GM12878 (cell line): ENCODE results near the gene FAM200A. TPM values are rescaled to one million over a fixed set of nuclear protein-coding genes. Genes with fewer than 3 reads are reported as not detected.

ENCODE experiments used
- ATAC-seq: fragments of 200-7000 bp; cut with Tn5 transposase; 3 replicates; pipeline ENCODE4 v1.9.1; 2020; ENCODE audit warnings: mild to moderate bottlenecking, moderate library complexity
- BruUV-seq: library from RNA; stranded (reverse); fragments of 400-500 nt; replicated peaks from 2 replicates; lab custom pipeline; 2021; lab: Mats Ljungman, UMichigan
- CTCF ChIA-PET: fragments of 300-600 bp; sonication (Branson Sonifier 250); formaldehyde crosslinking; extraction: SDS; loops from one replicate; lab custom pipeline; 2021; ENCODE audit warnings: inconsistent platforms; lab: Yijun Ruan, JAX
- POLR2A ChIA-PET: fragments of 350-600 bp; formaldehyde crosslinking; extraction: SDS; loops from one replicate; lab custom pipeline; 2021; ENCODE audit warnings: inconsistent platforms; lab: Charles Lee
- RAD21 ChIA-PET: fragments of 300-600 bp; sonication (Branson Sonifier 250); formaldehyde crosslinking; loops from one replicate; lab custom pipeline; 2023; ENCODE audit warnings: antibody characterized with exemption; ENCODE audit not compliant: unreplicated experiment; lab: Charles Lee
- SMC1A ChIA-PET: fragments of 300-600 bp; sonication (Branson Sonifier 250); formaldehyde crosslinking; loops from one replicate; lab custom pipeline; 2023; ENCODE audit not compliant: unreplicated experiment, uncharacterized antibody; lab: Charles Lee
- DNase-seq: peaks from one replicate; pipeline ENCODE4 v3.0.0-alpha.2; 2011; ENCODE audit warnings: low read depth, low spot score
- FAIRE-seq: peaks from 3 replicates; lab custom pipeline; 2011; peaks lifted over from hg19 to GRCh38; lab: Jason Lieb, UNC
- H2AFZ ChIP-seq: 2 replicates; pipeline ENCODE4 v1.6.0; 2011; ENCODE audit warnings: low read depth, low read length, control low read depth; ENCODE audit not compliant: control insufficient read depth
- H3K27ac ChIP-seq: 2 replicates; pipeline ENCODE4 v1.5.1; 2011; ENCODE audit warnings: control low read depth; ENCODE audit not compliant: control insufficient read depth, insufficient read depth
- H3K27me3 ChIP-seq, 2 experiments: replicated peaks in 1 of 2; 2 replicates each; pipeline versions ENCODE4 v1.6.0 to v1.6.1; 2011; ENCODE audit warnings: low read length in 1 of 2; ENCODE audit not compliant: control insufficient read depth in 2 of 2, insufficient read depth in 2 of 2
- H3K36me3 ChIP-seq, 2 experiments: 2 replicates each; pipeline ENCODE4 v1.5.1; 2011; ENCODE audit warnings: low read length in 1 of 2; ENCODE audit not compliant: control insufficient read depth in 2 of 2, insufficient read depth in 2 of 2
- H3K4me1 ChIP-seq: 2 replicates; pipeline ENCODE4 v1.6.1; 2011; ENCODE audit warnings: mild to moderate bottlenecking, low read length, moderate library complexity, mixed read lengths; ENCODE audit not compliant: control insufficient read depth, insufficient read depth
- H3K4me2 ChIP-seq: 2 replicates; pipeline ENCODE4 v1.6.0; 2011; ENCODE audit warnings: control low read depth; ENCODE audit not compliant: control insufficient read depth, insufficient read depth
- H3K4me3 ChIP-seq: fragments of 200-600 bp; sonication (generic); 2 replicates; pipeline ENCODE4 v1.5.1; 2016
- H3K79me2 ChIP-seq: 2 replicates; pipeline ENCODE4 v1.6.0; 2011; ENCODE audit warnings: low read length; ENCODE audit not compliant: control insufficient read depth, insufficient read depth
- H3K9ac ChIP-seq: 2 replicates; pipeline ENCODE4 v1.8.0; 2011; ENCODE audit warnings: low read length, control low read depth, mixed read lengths; ENCODE audit not compliant: control insufficient read depth, insufficient read depth
- H3K9me3 ChIP-seq: replicated peaks from 3 replicates; pipeline ENCODE4 v1.5.1; 2011; ENCODE audit warnings: mild to moderate bottlenecking, low read length; ENCODE audit not compliant: control insufficient read depth, insufficient read depth
- H4K20me1 ChIP-seq: 2 replicates; pipeline ENCODE4 v1.6.0; 2011; ENCODE audit not compliant: control insufficient read depth, insufficient read depth
- BCLAF1 ChIP-seq: fragments of 450-650 bp; IDR thresholded peaks from 2 replicates; pipeline ENCODE4 v1.6.1; 2017; ENCODE audit warnings: antibody characterized with exemption, mild to moderate bottlenecking, moderate library complexity
- CBFB ChIP-seq: IDR thresholded peaks from 2 replicates; pipeline ENCODE4 v1.6.1; 2016; ENCODE audit warnings: antibody characterized with exemption, low read depth
- CBX5 ChIP-seq: sonication (generic); IDR thresholded peaks from 2 replicates; pipeline ENCODE4 v1.6.1; 2016; ENCODE audit warnings: low read depth, moderate library complexity, mild to moderate bottlenecking, inconsistent platforms
- ELK1 ChIP-seq: IDR thresholded peaks from 2 replicates; pipeline ENCODE4 v1.6.1; 2012; ENCODE audit warnings: low read depth, low read length, improper control_type of control experiment
- EP300 ChIP-seq, 2 experiments: fragments of 150-350 bp in 1 of 2; IDR thresholded peaks; 2 replicates each; pipeline ENCODE4 v1.6.1; 2011 to 2012; ENCODE audit warnings: low read depth in 2 of 2, low read length in 2 of 2, borderline replicate concordance in 1 of 2, improper control_type of control experiment in 1 of 2, inconsistent platforms in 1 of 2; ENCODE audit not compliant: control insufficient read depth in 1 of 2
- GATAD2B ChIP-seq: fragments of 450-650 bp; conservative IDR thresholded peaks from 2 replicates; pipeline ENCODE4 v1.6.1; 2017; ENCODE audit warnings: low read depth, mild to moderate bottlenecking, moderate library complexity
- HCFC1 ChIP-seq: fragments of 150-350 bp; IDR thresholded peaks from 2 replicates; pipeline ENCODE4 v1.6.1; 2014; ENCODE audit warnings: low read length
- JUND ChIP-seq: IDR thresholded peaks from 2 replicates; pipeline ENCODE4 v1.6.1; 2012; ENCODE audit warnings: low read depth, mild to moderate bottlenecking, low read length, improper control_type of control experiment, moderate library complexity
- LARP7 ChIP-seq: fragments of 450-650 bp; IDR thresholded peaks from 2 replicates; pipeline ENCODE4 v1.6.1; 2017; ENCODE audit warnings: mild to moderate bottlenecking
- NFYB ChIP-seq: IDR thresholded peaks from 2 replicates; pipeline ENCODE4 v1.6.1; 2011; ENCODE audit warnings: low read depth, mild to moderate bottlenecking, low read length, improper control_type of control experiment, moderate library complexity; ENCODE audit not compliant: insufficient read depth
- NRF1 ChIP-seq: conservative IDR thresholded peaks from 2 replicates; pipeline ENCODE4 v1.6.1; 2011; ENCODE audit warnings: mild to moderate bottlenecking, low read depth, low read length, improper control_type of control experiment
- PAX8 ChIP-seq: fragments of 450-650 bp; IDR thresholded peaks from 2 replicates; pipeline ENCODE4 v1.6.1; 2017; ENCODE audit warnings: mild to moderate bottlenecking, moderate library complexity
- POLR2AphosphoS2 ChIP-seq: IDR thresholded peaks from 2 replicates; pipeline ENCODE4 v1.6.1; 2011; ENCODE audit warnings: low read depth, mild to moderate bottlenecking, low read length, improper control_type of control experiment, moderate library complexity
- RUNX3 ChIP-seq: IDR thresholded peaks from 2 replicates; pipeline ENCODE4 v1.6.1; 2012; ENCODE audit warnings: low read length, inconsistent platforms
- SIN3A ChIP-seq: IDR thresholded peaks from 2 replicates; pipeline ENCODE4 v1.6.1; 2012; ENCODE audit warnings: low read depth, low read length, improper control_type of control experiment
- SMC3 ChIP-seq: IDR thresholded peaks from 2 replicates; pipeline ENCODE4 v1.6.1; 2011; ENCODE audit warnings: low read length, improper control_type of control experiment, borderline replicate concordance
- STAT3 ChIP-seq: IDR thresholded peaks from 2 replicates; pipeline ENCODE4 v1.6.1; 2011; ENCODE audit warnings: low read depth, low read length, improper control_type of control experiment
- ZNF592 ChIP-seq: fragments of 450-650 bp; IDR thresholded peaks from 2 replicates; pipeline ENCODE4 v1.6.1; 2017; ENCODE audit warnings: mild to moderate bottlenecking, moderate library complexity
- WGBS: methylation state at CpG from one replicate; pipeline ENCODE4 v1.1.6; 2016; ENCODE audit warnings: low lambda C conversion rate; ENCODE audit not compliant: insufficient replicate concordance, insufficient coverage; ENCODE audit errors: missing lambda C conversion rate; 5-methylcytosine and 5-hydroxymethylcytosine counted together
- in situ Hi-C: fragments of 300-500 bp; cut with MboI; formaldehyde crosslinking; loops from 9 replicates; pipeline ENCODE4 v1.14.3; 2018; ENCODE audit warnings: mixed read lengths
- intact Hi-C: fragments of 100-400 bp; cut with micrococcal nuclease; formaldehyde crosslinking; loops from one replicate; pipeline ENCODE4 v1.14.2; 2022; ENCODE audit not compliant: unreplicated experiment
- polyA plus RNA-seq, 11 experiments: library from polyadenylated mRNA; depleted of rRNA in 4 of 11; unstranded in 6 of 11; stranded (reverse) in 5 of 11; fragments of >200 nt; fragmentation: Nextera tagmentation in 4 of 11; fragmentation: Illumina TruSeq in 1 of 11; extraction: Ambion mirVana in 4 of 11; extraction: Trizol in 1 of 11; gene quantifications; 1 replicate in 1 of 11; 2 replicates in 10 of 11; pipeline versions ENCODE4 v1.2.1 to v1.2.3, GENCODE V29; 2011 to 2016; ENCODE audit warnings: inconsistent platforms in 2 of 11, missing spikeins in 2 of 11, low read depth in 1 of 11
- total RNA-seq, 4 experiments: library from RNA; depleted of rRNA in 3 of 4; stranded (reverse); fragments of >200 nt in 3 of 4; fragmentation: Illumina TruSeq in 1 of 4; extraction: Trizol in 1 of 4; gene quantifications; 2 replicates each; pipeline versions ENCODE4 v1.2.1 to v1.2.3, GENCODE V29; 2013 to 2021

The FAM200A gene
- total and polyA plus RNA-seq, 10 of the 15 experiments (the other 5 are each of a cell fraction or from before 2014, with no cell fraction given), result 2.7 to 9.0 (median 6.5) TPM

- ATAC-seq, result peak; percentile 67
- TF ChIP-seq SMC3 (no peak), HCFC1 (no peak), SIN3A (no peak), NRF1 (no peak), GATAD2B (no peak), ELK1 (no peak), ZNF592 (no peak), POLR2AphosphoS2 (no peak), BCLAF1 (no peak), CBFB (no peak), NFYB (no peak), CBX5 (no peak), EP300 (IDR thresholded peaks at IDR 0.05; ENCODE audit: borderline replicate concordance in 1 of 2, control insufficient read depth in 1 of 2, low read depth in 2 of 2, low read length in 2 of 2) (no peak), STAT3 (no peak), JUND (no peak), PAX8 (no peak), LARP7 (no peak), RUNX3 (no peak)
These were observed 37.9 kb downstream of the FAM200A start for GRCh38 chr7:99514050-99514449.

More at GRCh38 chr7:99514050-99514449, 37.9 kb downstream of the FAM200A start:
- DNase-seq (no peak), FAIRE-seq (no peak)
- peaks cover 8% of the 10 kb centered on the region for H3K4me1 ChIP-seq
- in situ Hi-C loops (no loop called here), intact Hi-C loops (no loop called here)
- ChIA-PET POLR2A (no interaction called here), SMC1A (interaction anchor here (1.1 to 3.2 kb wide), 3 partner anchors 9 to 45 kb away, joined by 3 to 8 read pairs (median 3); partner anchors contain the start of genes ZKSCAN5 and ZNF655), CTCF (interaction anchor here (0.7 kb wide), 1 partner anchor 146 kb away, joined by 3 read pairs; no protein-coding TSS in a partner anchor), RAD21 (interaction anchor here (0.6 kb wide), 1 partner anchor 199 kb away, joined by 3 read pairs; no protein-coding TSS in a partner anchor)
- H2AFZ ChIP-seq, result no peak overlapping the region
- no peak overlapping the region for H3K4me3 ChIP-seq
- WGBS, result 42% methylated on average over 1 of the region's 1 CpG
- BruUV-seq, result TSS peak; percentile 47
- H3K79me2 ChIP-seq, result no peaks in the 10 kb centered on the region
- no peaks in the 10 kb centered on the region for H4K20me1 ChIP-seq
- H3K4me2 ChIP-seq, result no peak overlapping the region
- no peak overlapping the region for H3K9ac ChIP-seq
- H3K27me3 ChIP-seq, result no peaks in the 10 kb centered on the region
- H3K36me3 ChIP-seq, result peaks cover 6 to 14% of the 10 kb centered on the region in 2 experiments; a peak in 3 of 4 replicates
- H3K9me3 ChIP-seq, result no peaks in the 10 kb centered on the region
- H3K27ac ChIP-seq, result no peak overlapping the region
